DND-41 (cell line): ENCODE measurements around the gene CITED2.

ENCODE experiments used
- CTCF ChIP-seq: IDR thresholded peaks from 2 replicates; pipeline ENCODE4 v1.5.1; 2012; ENCODE audit warnings: borderline replicate concordance, low read length, moderate library complexity, mild to moderate bottlenecking; ENCODE audit not compliant: poor library complexity, severe bottlenecking; ENCODE audit errors: extremely low read depth
- EZH2 ChIP-seq: IDR thresholded peaks from 3 replicates; pipeline ENCODE4 v1.6.1; 2012; ENCODE audit warnings: borderline replicate concordance, low read depth, mild to moderate bottlenecking, moderate library complexity, low read length, inconsistent platforms; ENCODE audit not compliant: severe bottlenecking

GRCh38 chr6:139367810-139368351 lies 6.6 kb downstream of the CITED2 start:
- TF ChIP-seq EZH2 = no peak
- no peak for TF ChIP-seq CTCF
